CD4-positive, alpha-beta T cell (primary cell): ENCODE results near the gene ATP2A3. TPM values are rescaled to one million over a fixed set of nuclear protein-coding genes. Genes with fewer than 3 reads are reported as not detected.

ENCODE experiments used
- ATAC-seq: fragments of 200-7000 bp; cut with Tn5 transposase; one replicate; pipeline ENCODE4 v1.10.0; 2022; ENCODE audit warnings: mild to moderate bottlenecking; ENCODE audit not compliant: poor library complexity
- CTCF ChIA-PET: fragments of 350-600 bp; sonication (Branson Sonifier 250); formaldehyde crosslinking; loops from one replicate; lab custom pipeline; 2021; ENCODE audit warnings: antibody characterized with exemption, inconsistent platforms; lab: Charles Lee
- POLR2A ChIA-PET: fragments of 350-600 bp; sonication (Branson Sonifier 250); formaldehyde crosslinking; loops from one replicate; lab custom pipeline; 2021; ENCODE audit warnings: antibody characterized with exemption, inconsistent platforms; lab: Charles Lee
- DNase-seq, 14 experiments: peaks; one replicate each; pipeline ENCODE4 v3.0.0-alpha.2; 2013 to 2020; ENCODE audit warnings: mixed read lengths in 2 of 14
- H3K27ac ChIP-seq, 2 donors: one replicate each; pipeline versions ENCODE4 v1.5.1 to v1.7.0; 2013; ENCODE audit warnings: low read length in 2 of 2, low read depth in 1 of 2, mild to moderate bottlenecking in 1 of 2
- H3K27me3 ChIP-seq, 2 experiments: 1 replicate in 1 of 2; 2 replicates in 1 of 2; pipeline versions ENCODE4 v1.6.1 to v1.7.0; 2013; ENCODE audit warnings: low read length in 2 of 2, control low read depth in 1 of 2, mild to moderate bottlenecking in 1 of 2, moderate library complexity in 1 of 2; ENCODE audit not compliant: insufficient read depth in 2 of 2, control insufficient read depth in 1 of 2
- H3K36me3 ChIP-seq: one replicate; pipeline ENCODE4 v1.6.1; 2013; ENCODE audit warnings: low read length, control low read depth; ENCODE audit not compliant: insufficient read depth
- H3K4me1 ChIP-seq: one replicate; pipeline ENCODE4 v1.6.1; 2013; ENCODE audit warnings: low read length, control low read depth; ENCODE audit not compliant: insufficient read depth
- H3K4me3 ChIP-seq: one replicate; pipeline ENCODE4 v1.5.1; 2013; ENCODE audit warnings: mild to moderate bottlenecking, low read length, moderate library complexity
- H3K9me3 ChIP-seq, 2 experiments: 1 replicate in 1 of 2; 2 replicates in 1 of 2; pipeline versions ENCODE4 v1.6.1 to v1.7.0; 2013; ENCODE audit warnings: low read length in 2 of 2, mild to moderate bottlenecking in 2 of 2, control low read depth in 1 of 2, moderate library complexity in 1 of 2; ENCODE audit not compliant: control insufficient read depth in 1 of 2, insufficient read depth in 1 of 2
- H3K27ac Mint-ChIP-seq: one replicate; pipeline ENCODE4 v1.8.0; 2020; ENCODE audit warnings: mixed read lengths
- H3K27me3 Mint-ChIP-seq: one replicate; pipeline ENCODE4 v1.8.0; 2021; ENCODE audit warnings: mixed read lengths
- H3K36me3 Mint-ChIP-seq: one replicate; pipeline ENCODE4 v1.8.0; 2021; ENCODE audit warnings: low read depth, mixed read lengths
- H3K4me1 Mint-ChIP-seq: one replicate; pipeline ENCODE4 v1.8.0; 2021; ENCODE audit warnings: low read depth, mixed read lengths
- H3K4me3 Mint-ChIP-seq: one replicate; pipeline ENCODE4 v1.8.0; 2020; ENCODE audit warnings: mild to moderate bottlenecking, mixed read lengths
- H3K9me3 Mint-ChIP-seq: one replicate; pipeline ENCODE4 v1.8.0; 2020; ENCODE audit warnings: mixed read lengths
- intact Hi-C, 2 experiments: fragments of 100-400 bp; cut with DNase I in 1 of 2; cut with micrococcal nuclease in 1 of 2; formaldehyde crosslinking; loops; one replicate each; pipeline versions ENCODE4 v1.15.1 to v1.9.0; 2023 to 2025; cut with DNase I, micrococcal nuclease
- total RNA-seq, 174 experiments: library from RNA in 2 of 174; stranded (reverse) in 2 of 174; gene quantifications; one replicate each; pipeline ENCODE4 v1.2.3 and lab custom pipeline; 2021 to 2026
- TF ChIP-seq, protein P1 (sequence below): fragments of 200-600 bp; IDR thresholded peaks from one replicate; pipeline ENCODE4 v1.8.0; 2022; ENCODE audit warnings: antibody characterized with exemption, mild to moderate bottlenecking

The ATP2A3 gene
- total RNA-seq, 2 experiments from 2014 or later = 197 to 199 TPM

GRCh38 chr17:3911271-3912053 lies 52.8 kb downstream of the ATP2A3 start:
- intact Hi-C loops = loop anchor here in 1 of 2 experiments (5.0 kb wide), 1 partner anchor 51 kb away; the partner anchor contains the start of gene ATP2A3
- Mint-ChIP-seq H3K9me3 (no peaks in the 10 kb centered on the region), H3K36me3 (no peaks in the 10 kb centered on the region), H3K4me1 (peaks cover 43% of the 10 kb centered on the region), H3K4me3 (peak overlapping the region; percentile 8), H3K27ac (peak overlapping the region; percentile 83), H3K27me3 (no peaks in the 10 kb centered on the region)
- Histone ChIP-seq H3K9me3 (no peaks in the 10 kb centered on the region), H3K4me3 (peak overlapping the region; percentile 25), H3K27me3 (no peaks in the 10 kb centered on the region), H3K27ac (peak overlapping the region; percentile 67 to 82), H3K4me1 (peaks cover 43% of the 10 kb centered on the region), H3K36me3 (no peaks in the 10 kb centered on the region)
- ChIA-PET POLR2A (interaction anchor here (0.7 to 1.3 kb wide), 3 partner anchors 19 to 66 kb away, joined by 3 to 4 read pairs (median 3); partner anchors contain the start of genes CAMKK1 and NCBP3), CTCF (interaction anchor here (1.0 to 1.2 kb wide), 4 partner anchors 48 to 174 kb away, joined by 3 read pairs; partner anchors contain the start of gene NCBP3)
- DNase-seq (peak; percentile 25 to 93 (median 61)), ATAC-seq (peak; percentile 87)
- TF ChIP-seq, protein P1, sequence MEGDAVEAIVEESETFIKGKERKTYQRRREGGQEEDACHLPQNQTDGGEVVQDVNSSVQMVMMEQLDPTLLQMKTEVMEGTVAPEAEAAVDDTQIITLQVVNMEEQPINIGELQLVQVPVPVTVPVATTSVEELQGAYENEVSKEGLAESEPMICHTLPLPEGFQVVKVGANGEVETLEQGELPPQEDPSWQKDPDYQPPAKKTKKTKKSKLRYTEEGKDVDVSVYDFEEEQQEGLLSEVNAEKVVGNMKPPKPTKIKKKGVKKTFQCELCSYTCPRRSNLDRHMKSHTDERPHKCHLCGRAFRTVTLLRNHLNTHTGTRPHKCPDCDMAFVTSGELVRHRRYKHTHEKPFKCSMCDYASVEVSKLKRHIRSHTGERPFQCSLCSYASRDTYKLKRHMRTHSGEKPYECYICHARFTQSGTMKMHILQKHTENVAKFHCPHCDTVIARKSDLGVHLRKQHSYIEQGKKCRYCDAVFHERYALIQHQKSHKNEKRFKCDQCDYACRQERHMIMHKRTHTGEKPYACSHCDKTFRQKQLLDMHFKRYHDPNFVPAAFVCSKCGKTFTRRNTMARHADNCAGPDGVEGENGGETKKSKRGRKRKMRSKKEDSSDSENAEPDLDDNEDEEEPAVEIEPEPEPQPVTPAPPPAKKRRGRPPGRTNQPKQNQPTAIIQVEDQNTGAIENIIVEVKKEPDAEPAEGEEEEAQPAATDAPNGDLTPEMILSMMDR = no peak

GRCh38 chr17:3910420-3911270 lies 53.6 kb downstream of the ATP2A3 start:
- ATAC-seq (no peak), DNase-seq (peak in 1 of 14 experiments; percentile 23)
- ChIA-PET POLR2A (interaction anchor here (0.9 to 1.3 kb wide), 2 partner anchors 18 to 65 kb away, joined by 3 to 4 read pairs; partner anchors contain the start of genes CAMKK1 and NCBP3), CTCF (interaction anchor here (1.0 to 1.2 kb wide), 4 partner anchors 47 to 173 kb away, joined by 3 read pairs; partner anchors contain the start of gene NCBP3)
- Mint-ChIP-seq H3K27me3 (no peaks in the 10 kb centered on the region), H3K4me1 (peaks cover 35% of the 10 kb centered on the region), H3K4me3 (peak overlapping the region; percentile 8), H3K9me3 (no peaks in the 10 kb centered on the region), H3K27ac (peak overlapping the region; percentile 83), H3K36me3 (no peaks in the 10 kb centered on the region)
- H3K27ac ChIP-seq = peak overlapping the region; percentile 67 to 82
- TF ChIP-seq, protein P1 = no peak
- H3K9me3 ChIP-seq = no peaks in the 10 kb centered on the region
- no peaks in the 10 kb centered on the region for H3K36me3 ChIP-seq
- intact Hi-C loops = loop anchor here in 1 of 2 experiments (5.0 kb wide), 1 partner anchor 52 kb away; the partner anchor contains the start of gene ATP2A3
- peak overlapping the region; percentile 25 for H3K4me3 ChIP-seq
- peaks cover 35% of the 10 kb centered on the region for H3K4me1 ChIP-seq
- H3K27me3 ChIP-seq = no peaks in the 10 kb centered on the region

- Histone ChIP-seq H3K4me1 (peaks cover 22% of the 10 kb centered on the region), H3K4me3 (no peak overlapping the region), H3K36me3 (no peaks in the 10 kb centered on the region), H3K27ac (no peak overlapping the region), H3K27me3 (no peaks in the 10 kb centered on the region), H3K9me3 (no peaks in the 10 kb centered on the region)
- H3K9me3 Mint-ChIP-seq = no peaks in the 10 kb centered on the region
- DNase-seq = no peak
- H3K4me1 Mint-ChIP-seq = peaks cover 25% of the 10 kb centered on the region
- ChIA-PET POLR2A (no interaction called here), CTCF (no interaction called here)
- no peaks in the 10 kb centered on the region for H3K36me3 Mint-ChIP-seq
- ATAC-seq = no peak
- no peaks in the 10 kb centered on the region for H3K27me3 Mint-ChIP-seq
- intact Hi-C loops = no loop called here
- TF ChIP-seq, protein P1 = no peak
- no peak overlapping the region for H3K4me3 Mint-ChIP-seq
- H3K27ac Mint-ChIP-seq = no peak overlapping the region
These were observed 55.0 kb downstream of the ATP2A3 start for GRCh38 chr17:3909257-3909656.
